ENCODE measurements around the gene MYL5. TPM values are rescaled to one million over a fixed set of nuclear protein-coding genes. Genes with fewer than 3 reads are reported as not detected.

MYL5 gene
- total and polyA plus RNA-seq, 2 donors, result 32.9 to 34.1 TPM

DNA sequence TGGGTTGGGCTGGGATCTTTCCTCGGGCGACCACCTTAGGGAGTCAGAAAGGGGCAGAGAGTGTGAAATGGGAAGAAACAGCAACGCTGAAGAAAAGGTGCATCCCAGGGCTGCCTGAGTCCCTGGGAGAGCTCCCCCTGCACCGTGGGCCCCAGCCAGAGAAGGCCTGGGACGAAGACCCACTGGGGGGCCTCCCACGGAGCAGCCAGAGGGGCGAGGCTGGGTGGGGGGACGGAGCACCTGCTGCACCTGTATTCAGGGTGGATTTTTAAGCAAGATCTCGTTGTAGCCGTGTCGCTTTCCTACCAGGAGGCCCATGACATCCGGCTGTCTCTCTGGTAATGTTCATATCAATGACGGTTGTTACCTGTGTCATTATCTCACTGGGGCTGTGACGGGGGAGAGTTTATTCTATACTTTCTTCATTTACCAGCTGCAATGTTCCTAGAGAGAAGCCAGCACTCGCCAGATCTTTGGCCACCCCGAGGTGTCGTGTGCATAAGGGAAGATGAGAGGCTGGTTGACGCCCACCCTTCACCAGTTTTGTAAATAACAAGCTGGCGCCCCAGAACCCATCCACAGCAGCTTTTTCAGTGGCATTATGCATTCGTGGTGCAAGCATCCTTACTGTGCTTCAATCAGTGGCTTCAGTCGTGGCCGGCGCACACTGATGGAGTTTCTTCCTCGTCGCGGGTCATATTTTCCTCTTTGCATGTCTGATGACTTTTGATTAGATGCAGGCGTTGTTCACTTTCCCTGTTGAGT lies 25.7 kb downstream of the MYL5 start:
- Histone ChIP-seq H3K36me3 (ENCODE audit: control insufficient read depth in 2 of 2, insufficient read depth in 2 of 2, low read length in 1 of 2) (no peaks in the 10 kb centered on the region), H3K9me3 (ENCODE audit: control insufficient read depth in 2 of 2, insufficient read depth in 1 of 2, low read length in 1 of 2) (no peaks in the 10 kb centered on the region), H3K27me3 (ENCODE audit: control insufficient read depth in 2 of 2, insufficient read depth in 1 of 2, low read length in 1 of 2) (peaks cover 0 to 5% of the 10 kb centered on the region in 2 donors), H3K4me1 (ENCODE audit: control insufficient read depth in 2 of 2, insufficient read depth in 2 of 2, low read length in 2 of 2) (no peaks in the 10 kb centered on the region), H3K27ac (ENCODE audit: low read depth in 1 of 2, low read length in 1 of 2) (peak overlapping the region in 1 of 2 donors; percentile 42), H3K4me3 (ENCODE audit: low read length in 2 of 2) (no peak overlapping the region)
- WGBS, result 95% methylated on average over 27 of the region's 27 CpGs
- no peak for DNase-seq (ENCODE audit: low read depth in 6 of 9, low spot score in 9 of 9)

DNA sequence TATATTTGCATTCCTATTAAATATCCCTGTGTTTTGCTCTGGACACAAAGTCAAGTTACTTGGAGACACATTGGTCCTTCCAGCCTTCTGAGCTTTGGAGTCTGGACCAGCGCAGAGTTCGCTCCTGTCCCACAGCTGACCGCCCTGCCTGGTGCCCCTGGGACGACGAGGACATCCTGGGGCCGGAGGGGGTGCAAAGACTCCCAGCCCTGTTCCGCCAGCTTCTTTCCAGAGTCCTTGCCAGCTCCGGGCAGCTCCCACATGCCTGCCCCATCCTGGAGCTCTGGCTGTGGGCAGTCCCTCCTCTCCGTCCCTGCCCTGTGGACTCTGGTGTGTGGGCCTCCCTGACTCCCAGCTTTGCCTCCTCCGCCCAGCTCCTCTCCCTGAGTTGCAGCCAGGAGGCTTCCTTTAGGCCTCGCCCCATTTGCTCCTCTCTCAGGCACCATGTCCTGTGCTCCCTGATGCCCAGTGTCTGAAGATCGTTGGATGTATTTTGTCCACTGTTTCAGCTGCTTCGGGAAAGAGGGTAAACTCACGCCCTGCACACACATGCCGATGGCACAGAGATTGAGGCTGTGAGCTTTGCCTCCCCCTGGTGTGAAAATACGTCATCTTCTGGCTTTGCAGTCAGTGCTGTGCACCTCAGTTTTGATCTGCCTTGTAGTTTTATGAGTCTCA lies 26.4 kb downstream of the MYL5 start:
- no peaks in the 10 kb centered on the region for H3K9me3 ChIP-seq (ENCODE audit: control insufficient read depth in 2 of 2, insufficient read depth in 1 of 2, low read length in 1 of 2)

DNA sequence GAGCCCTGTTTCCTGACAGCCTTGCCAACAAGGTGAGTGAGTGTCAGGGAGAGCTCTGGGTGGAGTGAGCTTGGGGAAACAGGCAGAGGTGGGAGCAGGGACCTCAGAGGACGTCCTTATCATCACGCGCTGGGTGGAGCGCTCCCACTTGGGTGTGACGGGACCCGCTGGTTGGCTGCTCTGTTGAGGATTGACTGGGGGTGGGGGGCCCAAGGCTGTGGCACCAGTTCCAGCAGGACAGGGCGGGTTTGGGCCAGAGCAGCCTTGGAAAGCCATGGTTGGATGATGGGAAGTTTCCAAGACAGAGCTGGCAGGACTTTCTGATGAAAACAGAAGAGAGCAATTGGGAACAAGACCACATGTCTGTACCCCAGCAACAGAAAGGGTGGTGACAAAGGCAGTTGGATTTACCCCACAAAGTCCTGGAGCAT lies 28.3 kb downstream of the MYL5 start:
- peaks cover 7 to 12% of the 10 kb centered on the region in 2 donors for H3K4me1 ChIP-seq (ENCODE audit: control insufficient read depth in 2 of 2, insufficient read depth in 2 of 2, low read length in 2 of 2)
- 95% methylated on average over 7 of the region's 7 CpGs for whole genome bisulfite sequencing
- DNase-seq (ENCODE audit: low read depth in 6 of 9, low spot score in 9 of 9), result no peak

More for the DNA sequence above, 26.4 kb downstream of the MYL5 start:
- H3K4me1 ChIP-seq (ENCODE audit: control insufficient read depth in 2 of 2, insufficient read depth in 2 of 2, low read length in 2 of 2), result peaks cover 0 to 4% of the 10 kb centered on the region in 2 donors
- DNase-seq (ENCODE audit: low read depth in 6 of 9, low spot score in 9 of 9), result no peak
- H3K4me3 ChIP-seq (ENCODE audit: low read length in 2 of 2), result no peak overlapping the region
- 95% methylated on average over 16 of the region's 16 CpGs for WGBS
- no peaks in the 10 kb centered on the region for H3K36me3 ChIP-seq (ENCODE audit: control insufficient read depth in 2 of 2, insufficient read depth in 2 of 2, low read length in 1 of 2)
- H3K27me3 ChIP-seq (ENCODE audit: control insufficient read depth in 2 of 2, insufficient read depth in 1 of 2, low read length in 1 of 2), result peaks cover 0 to 5% of the 10 kb centered on the region in 2 donors
- no peak overlapping the region for H3K27ac ChIP-seq (ENCODE audit: low read depth in 1 of 2, low read length in 1 of 2)

DNA sequence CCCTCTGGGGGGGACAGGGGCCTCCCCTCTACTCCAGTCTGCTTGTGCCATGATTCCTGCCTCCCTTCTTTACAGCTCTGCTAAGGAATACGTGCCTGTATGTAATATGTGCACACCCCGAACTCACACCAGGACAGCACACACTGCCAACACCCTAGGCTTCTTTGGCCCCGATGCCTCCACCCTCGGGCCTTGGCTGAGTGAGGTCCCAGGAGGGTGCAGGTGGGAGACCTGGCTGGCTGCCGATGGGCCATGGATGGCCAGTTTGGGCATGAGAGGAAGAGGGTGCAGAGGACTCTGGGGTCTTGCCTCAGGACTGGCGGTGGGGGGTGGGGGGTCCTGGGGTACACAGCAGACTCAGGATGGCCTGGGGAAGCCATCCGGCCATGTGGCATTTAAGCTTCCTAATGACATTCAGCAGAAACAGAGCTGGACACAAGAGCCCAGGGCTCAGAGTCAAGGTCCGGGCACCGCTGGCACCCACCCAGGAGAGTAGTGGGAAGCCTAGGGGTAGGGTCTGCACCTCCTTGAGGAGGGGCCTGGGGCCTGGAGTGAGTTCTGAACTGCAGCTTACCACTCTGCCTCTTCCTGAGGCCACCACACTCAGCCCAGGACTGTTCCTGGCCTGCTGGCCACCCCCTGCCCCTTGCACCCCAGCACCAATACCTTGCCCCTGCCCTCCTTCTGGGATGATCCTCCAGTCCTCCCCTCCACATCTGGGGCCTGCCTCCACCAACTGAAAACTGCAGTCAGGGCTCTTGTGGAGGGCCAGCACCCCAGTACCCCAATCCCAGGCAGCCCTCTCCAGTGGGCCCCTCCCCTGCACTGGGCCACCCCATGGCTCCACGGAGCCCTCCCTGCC lies 29.2 kb downstream of the MYL5 start:
- no peak for DNase-seq (ENCODE audit: low read depth in 6 of 9, low spot score in 9 of 9)
- Histone ChIP-seq H3K9me3 (ENCODE audit: control insufficient read depth in 2 of 2, insufficient read depth in 1 of 2, low read length in 1 of 2) (peaks cover 0 to 3% of the 10 kb centered on the region in 2 donors), H3K4me1 (ENCODE audit: control insufficient read depth in 2 of 2, insufficient read depth in 2 of 2, low read length in 2 of 2) (peaks cover 10 to 12% of the 10 kb centered on the region in 2 donors), H3K27me3 (ENCODE audit: control insufficient read depth in 2 of 2, insufficient read depth in 1 of 2, low read length in 1 of 2) (peaks cover 0 to 5% of the 10 kb centered on the region in 2 donors), H3K36me3 (ENCODE audit: control insufficient read depth in 2 of 2, insufficient read depth in 2 of 2, low read length in 1 of 2) (no peaks in the 10 kb centered on the region), H3K4me3 (ENCODE audit: low read length in 2 of 2) (no peak overlapping the region), H3K27ac (ENCODE audit: low read depth in 1 of 2, low read length in 1 of 2) (no peak overlapping the region)
- WGBS, result 95% methylated on average over 10 of the region's 10 CpGs

More for the DNA sequence above, 28.3 kb downstream of the MYL5 start:
- peaks cover 0 to 5% of the 10 kb centered on the region in 2 donors for H3K27me3 ChIP-seq (ENCODE audit: control insufficient read depth in 2 of 2, insufficient read depth in 1 of 2, low read length in 1 of 2)
- no peaks in the 10 kb centered on the region for H3K36me3 ChIP-seq (ENCODE audit: control insufficient read depth in 2 of 2, insufficient read depth in 2 of 2, low read length in 1 of 2)
- H3K27ac ChIP-seq (ENCODE audit: low read depth in 1 of 2, low read length in 1 of 2), result no peak overlapping the region
- no peak overlapping the region for H3K4me3 ChIP-seq (ENCODE audit: low read length in 2 of 2)
- H3K9me3 ChIP-seq (ENCODE audit: control insufficient read depth in 2 of 2, insufficient read depth in 1 of 2, low read length in 1 of 2), result no peaks in the 10 kb centered on the region

DNA sequence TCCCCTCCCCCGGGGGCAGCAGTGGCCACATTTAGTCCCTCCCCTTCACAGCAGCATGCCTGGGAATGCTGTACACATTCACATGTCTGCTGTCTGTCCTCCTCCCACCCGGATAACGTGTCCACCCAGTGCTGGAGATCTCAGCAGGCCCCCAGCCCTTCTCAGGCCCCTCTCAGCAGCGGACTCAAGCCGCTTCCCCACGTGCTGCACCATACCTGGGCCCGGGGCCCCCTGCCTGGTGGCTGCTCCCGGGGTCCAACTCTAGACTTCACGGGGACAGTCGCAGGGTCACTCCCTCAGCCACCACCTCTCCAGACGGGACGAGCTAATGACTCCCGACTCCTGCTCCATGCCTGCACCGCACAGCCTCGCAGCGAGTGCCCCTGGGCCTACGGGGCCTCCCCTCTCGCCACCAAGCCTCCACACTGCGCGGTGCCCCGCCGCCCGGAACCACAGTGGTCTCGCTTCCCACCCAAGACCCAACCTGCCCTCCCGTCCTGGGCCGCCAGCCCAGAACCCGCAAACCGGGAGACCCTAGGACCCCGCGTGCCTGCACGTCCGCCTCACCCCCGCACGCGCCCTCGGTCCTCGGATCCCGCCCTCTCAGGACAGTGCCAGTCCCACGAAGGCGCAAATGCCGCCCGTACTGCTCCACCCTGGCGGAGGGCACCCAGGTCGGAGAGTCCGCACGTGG lies 30.0 kb downstream of the MYL5 start:
- Histone ChIP-seq H3K27me3 (ENCODE audit: control insufficient read depth in 2 of 2, insufficient read depth in 1 of 2, low read length in 1 of 2) (peaks cover 0 to 5% of the 10 kb centered on the region in 2 donors), H3K27ac (ENCODE audit: low read depth in 1 of 2, low read length in 1 of 2) (no peak overlapping the region), H3K36me3 (ENCODE audit: control insufficient read depth in 2 of 2, insufficient read depth in 2 of 2, low read length in 1 of 2) (peaks cover 0 to 2% of the 10 kb centered on the region in 2 donors), H3K4me1 (ENCODE audit: control insufficient read depth in 2 of 2, insufficient read depth in 2 of 2, low read length in 2 of 2) (peaks cover 10 to 12% of the 10 kb centered on the region in 2 donors), H3K9me3 (ENCODE audit: control insufficient read depth in 2 of 2, insufficient read depth in 1 of 2, low read length in 1 of 2) (peaks cover 0 to 4% of the 10 kb centered on the region in 2 donors), H3K4me3 (ENCODE audit: low read length in 2 of 2) (no peak overlapping the region)
- no peak for DNase-seq (ENCODE audit: low read depth in 6 of 9, low spot score in 9 of 9)
- WGBS, result 96% methylated on average over 46 of the region's 46 CpGs

DNA sequence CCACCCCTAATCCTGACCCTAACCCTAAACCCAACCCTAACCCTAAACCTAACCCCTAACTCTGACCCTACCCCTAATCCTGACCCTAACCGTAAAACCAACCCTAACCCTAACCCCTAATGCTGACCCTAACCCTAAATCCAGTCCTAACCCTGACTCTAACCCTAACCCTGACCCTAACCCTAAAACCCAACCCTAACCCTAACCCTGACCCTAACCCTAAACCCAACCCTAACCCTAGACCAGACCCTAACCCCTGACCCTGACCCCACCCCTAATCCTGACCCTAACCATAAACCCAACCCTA lies 30.6 kb downstream of the MYL5 start:
- peaks cover 10 to 12% of the 10 kb centered on the region in 2 donors for H3K4me1 ChIP-seq (ENCODE audit: control insufficient read depth in 2 of 2, insufficient read depth in 2 of 2, low read length in 2 of 2)
- H3K9me3 ChIP-seq (ENCODE audit: control insufficient read depth in 2 of 2, insufficient read depth in 1 of 2, low read length in 1 of 2), result peaks cover 0 to 4% of the 10 kb centered on the region in 2 donors
- DNase-seq (ENCODE audit: low read depth in 6 of 9, low spot score in 9 of 9), result no peak
- H3K27ac ChIP-seq (ENCODE audit: low read depth in 1 of 2, low read length in 1 of 2), result no peak overlapping the region
- 98% methylated on average over 1 of the region's 1 CpG for WGBS
- H3K4me3 ChIP-seq (ENCODE audit: low read length in 2 of 2), result peak overlapping the region in 1 of 2 donors; percentile 99
- peaks cover 0 to 5% of the 10 kb centered on the region in 2 donors for H3K36me3 ChIP-seq (ENCODE audit: control insufficient read depth in 2 of 2, insufficient read depth in 2 of 2, low read length in 1 of 2)
- peaks cover 0 to 5% of the 10 kb centered on the region in 2 donors for H3K27me3 ChIP-seq (ENCODE audit: control insufficient read depth in 2 of 2, insufficient read depth in 1 of 2, low read length in 1 of 2)

DNA sequence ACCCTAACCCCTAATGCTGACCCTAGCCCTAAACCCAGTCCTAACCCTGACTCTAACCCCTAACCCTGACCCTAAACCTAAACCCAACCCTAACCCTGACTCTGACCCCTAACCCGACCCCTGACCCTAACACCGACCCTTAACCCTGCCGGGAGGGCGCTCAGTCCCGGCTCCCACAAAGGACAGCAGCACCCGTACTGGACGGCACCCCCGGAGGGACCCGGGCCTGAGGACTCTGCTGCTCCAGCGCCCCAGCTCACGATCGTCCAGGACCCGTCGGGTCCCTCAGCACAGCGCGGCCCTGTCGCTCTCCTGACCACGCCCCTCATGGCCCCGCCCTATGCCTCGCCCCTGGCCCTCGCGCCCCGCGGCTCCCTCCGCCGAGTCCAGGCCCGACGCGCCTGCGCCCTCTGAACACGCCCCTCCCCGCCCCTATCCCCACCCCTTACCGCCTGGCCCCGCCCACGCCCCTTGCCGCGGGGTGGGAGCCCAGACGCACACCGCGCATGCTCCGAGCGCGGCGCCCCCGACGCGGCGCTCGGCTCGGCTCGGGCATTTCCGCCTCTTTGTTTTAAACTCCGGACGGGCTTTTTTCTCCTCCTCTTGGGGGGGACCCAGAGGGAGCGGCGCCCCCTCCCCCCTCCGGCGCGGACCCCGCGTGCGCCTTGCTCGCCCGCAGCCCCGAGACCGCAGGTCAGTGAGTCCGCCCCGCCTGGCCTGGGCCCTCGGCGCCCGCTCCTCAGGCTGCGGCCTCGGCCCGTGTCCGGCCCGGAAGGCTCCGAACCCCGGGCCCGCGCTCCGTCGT lies 31.1 kb downstream of the MYL5 start, which contains the start of gene PCGF3:
Gene PCGF3 (plus strand): TSS at position 555 of the 805 bp plus-strand sequence. CDS start 27,849 bp downstream, outside the sequence.
- Histone ChIP-seq H3K36me3 (ENCODE audit: control insufficient read depth in 2 of 2, insufficient read depth in 2 of 2, low read length in 1 of 2) (peaks cover 3 to 9% of the 10 kb centered on the region in 2 donors), H3K27ac (ENCODE audit: low read depth in 1 of 2, low read length in 1 of 2) (peak within 1 kb of the TSS; percentile 32 to 83), H3K4me1 (ENCODE audit: control insufficient read depth in 2 of 2, insufficient read depth in 2 of 2, low read length in 2 of 2) (peaks cover 10 to 12% of the 10 kb centered on the region in 2 donors), H3K4me3 (ENCODE audit: low read length in 2 of 2) (peak within 1 kb of the TSS; percentile 92 to 99), H3K27me3 (ENCODE audit: control insufficient read depth in 2 of 2, insufficient read depth in 1 of 2, low read length in 1 of 2) (peaks cover 0 to 5% of the 10 kb centered on the region in 2 donors), H3K9me3 (ENCODE audit: control insufficient read depth in 2 of 2, insufficient read depth in 1 of 2, low read length in 1 of 2) (peaks cover 0 to 4% of the 10 kb centered on the region in 2 donors)
- peak; percentile 46 to 95 (median 87) for DNase-seq (ENCODE audit: low read depth in 6 of 9, low spot score in 9 of 9)
- 2% methylated on average over 82 of the region's 82 CpGs for WGBS
